ENCODE data around the gene ANKRD28. TPM values are rescaled to one million over a fixed set of nuclear protein-coding genes. Genes with fewer than 3 reads are reported as not detected.

ANKRD28 gene
- total RNA-seq, 2 experiments from 2014 or later, result 30.3 to 33.1 TPM

GRCh38 chr3:15722877-15723623 lies 74.7 kb downstream of the ANKRD28 start:
- DNase-seq (no peak), ATAC-seq (ENCODE audit: low read depth) (no peak)
- peaks cover 46% of the 10 kb centered on the region for H3K36me3 Mint-ChIP-seq
- no peaks in the 10 kb centered on the region for H3K27me3 Mint-ChIP-seq
- peaks cover 7% of the 10 kb centered on the region for H3K4me1 Mint-ChIP-seq
- no peak overlapping the region for H3K4me3 Mint-ChIP-seq
- no peak overlapping the region for H3K27ac Mint-ChIP-seq
- POLR2A ChIA-PET, result no interaction called here
- H3K9me3 Mint-ChIP-seq, result no peaks in the 10 kb centered on the region

DNA sequence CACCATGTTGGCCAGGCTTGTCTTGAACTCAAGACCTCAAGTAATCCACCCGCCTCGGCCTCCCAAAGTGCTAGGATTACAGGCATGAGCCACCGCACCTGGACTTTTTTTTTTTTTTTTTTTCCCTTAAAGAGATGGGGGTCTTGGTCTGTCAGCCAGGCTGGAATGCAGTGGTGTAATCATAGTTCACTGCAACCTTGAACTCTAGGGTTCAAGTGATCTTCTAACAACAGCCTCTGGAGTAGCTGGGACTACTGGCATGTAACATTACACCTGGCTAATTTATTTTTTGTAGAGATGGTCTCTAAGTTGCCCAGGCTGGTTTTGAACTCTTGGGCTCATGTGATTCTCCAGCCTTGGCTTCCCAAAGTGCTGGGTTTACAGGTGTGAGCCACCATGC lies 81.6 kb downstream of the ANKRD28 start:
- Mint-ChIP-seq H3K36me3 (peaks cover 25% of the 10 kb centered on the region), H3K27me3 (no peaks in the 10 kb centered on the region), H3K4me1 (no peaks in the 10 kb centered on the region), H3K9me3 (no peaks in the 10 kb centered on the region), H3K4me3 (no peak overlapping the region), H3K27ac (no peak overlapping the region)
- POLR2A ChIA-PET, result no interaction called here
- no peak for DNase-seq
- no peak for ATAC-seq (ENCODE audit: low read depth)

GRCh38 chr3:15714448-15714847 lies 83.3 kb downstream of the ANKRD28 start:
- DNase-seq, result no peak
- ATAC-seq (ENCODE audit: low read depth), result no peak
- no peak overlapping the region for H3K4me3 Mint-ChIP-seq
- no peaks in the 10 kb centered on the region for H3K9me3 Mint-ChIP-seq
- no peak overlapping the region for H3K27ac Mint-ChIP-seq
- H3K36me3 Mint-ChIP-seq, result peaks cover 11% of the 10 kb centered on the region
- POLR2A ChIA-PET, result no interaction called here
- no peaks in the 10 kb centered on the region for H3K27me3 Mint-ChIP-seq
- no peaks in the 10 kb centered on the region for H3K4me1 Mint-ChIP-seq

DNA sequence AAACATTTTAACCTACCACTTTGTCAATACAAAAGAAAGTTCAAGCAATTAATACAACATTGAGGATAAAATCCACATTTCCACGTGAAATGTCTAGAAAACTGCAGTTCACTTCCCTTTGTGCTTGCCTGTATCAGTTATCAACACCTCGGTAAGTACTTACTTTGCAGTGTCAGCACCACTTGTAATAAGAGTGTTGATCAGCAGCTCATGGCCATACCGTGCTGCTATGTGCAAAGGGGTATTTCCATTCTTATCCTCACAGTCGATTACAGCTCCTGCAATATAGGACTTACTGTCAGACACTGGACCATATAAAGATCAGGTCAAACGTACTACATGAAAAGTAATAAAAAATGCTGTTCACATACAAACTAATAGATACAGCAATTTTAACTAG lies 84.4 kb downstream of the ANKRD28 start:
- H3K27ac Mint-ChIP-seq, result no peak overlapping the region
- peaks cover 4% of the 10 kb centered on the region for H3K4me1 Mint-ChIP-seq
- DNase-seq, result no peak
- no peak overlapping the region for H3K4me3 Mint-ChIP-seq
- no peaks in the 10 kb centered on the region for H3K9me3 Mint-ChIP-seq
- no peaks in the 10 kb centered on the region for H3K27me3 Mint-ChIP-seq
- ATAC-seq (ENCODE audit: low read depth), result no peak
- POLR2A ChIA-PET, result no interaction called here
- H3K36me3 Mint-ChIP-seq, result peaks cover 18% of the 10 kb centered on the region

- DNase-seq (no peak), ATAC-seq (ENCODE audit: low read depth) (no peak)
- Mint-ChIP-seq H3K4me1 (peaks cover 4% of the 10 kb centered on the region), H3K27me3 (no peaks in the 10 kb centered on the region), H3K9me3 (peaks cover under 1% of the 10 kb centered on the region), H3K27ac (no peak overlapping the region), H3K4me3 (no peak overlapping the region), H3K36me3 (peaks cover 35% of the 10 kb centered on the region)
- POLR2A ChIA-PET, result no interaction called here
Measured at GRCh38 chr3:15711281-15711680, 86.5 kb downstream of the ANKRD28 start.

GRCh38 chr3:15708882-15709677 lies 88.7 kb downstream of the ANKRD28 start:
- H3K27ac Mint-ChIP-seq, result no peak overlapping the region
- DNase-seq (no peak), ATAC-seq (ENCODE audit: low read depth) (no peak)
- peaks cover 40% of the 10 kb centered on the region for H3K36me3 Mint-ChIP-seq
- H3K27me3 Mint-ChIP-seq, result no peaks in the 10 kb centered on the region
- H3K4me1 Mint-ChIP-seq, result peaks cover 4% of the 10 kb centered on the region
- peaks cover 2% of the 10 kb centered on the region for H3K9me3 Mint-ChIP-seq
- H3K4me3 Mint-ChIP-seq, result no peak overlapping the region
- POLR2A ChIA-PET, result no interaction called here

GRCh38 chr3:15707779-15708178 lies 90.0 kb downstream of the ANKRD28 start:
- POLR2A ChIA-PET, result no interaction called here
- no peak overlapping the region for H3K4me3 Mint-ChIP-seq
- H3K9me3 Mint-ChIP-seq, result peaks cover 2% of the 10 kb centered on the region
- DNase-seq (no peak), ATAC-seq (ENCODE audit: low read depth) (no peak)
- peaks cover 38% of the 10 kb centered on the region for H3K36me3 Mint-ChIP-seq
- no peak overlapping the region for H3K27ac Mint-ChIP-seq
- H3K27me3 Mint-ChIP-seq, result no peaks in the 10 kb centered on the region
- peaks cover 4% of the 10 kb centered on the region for H3K4me1 Mint-ChIP-seq

- H3K4me1 Mint-ChIP-seq, result no peaks in the 10 kb centered on the region
- H3K36me3 Mint-ChIP-seq, result peaks cover 38% of the 10 kb centered on the region
- no peaks in the 10 kb centered on the region for H3K27me3 Mint-ChIP-seq
- DNase-seq, result no peak
- peaks cover 6% of the 10 kb centered on the region for H3K9me3 Mint-ChIP-seq
- H3K27ac Mint-ChIP-seq, result no peak overlapping the region
- no peak overlapping the region for H3K4me3 Mint-ChIP-seq
- POLR2A ChIA-PET, result no interaction called here
- ATAC-seq (ENCODE audit: low read depth), result no peak
Measured at GRCh38 chr3:15703346-15703745, 94.4 kb downstream of the ANKRD28 start.

DNA sequence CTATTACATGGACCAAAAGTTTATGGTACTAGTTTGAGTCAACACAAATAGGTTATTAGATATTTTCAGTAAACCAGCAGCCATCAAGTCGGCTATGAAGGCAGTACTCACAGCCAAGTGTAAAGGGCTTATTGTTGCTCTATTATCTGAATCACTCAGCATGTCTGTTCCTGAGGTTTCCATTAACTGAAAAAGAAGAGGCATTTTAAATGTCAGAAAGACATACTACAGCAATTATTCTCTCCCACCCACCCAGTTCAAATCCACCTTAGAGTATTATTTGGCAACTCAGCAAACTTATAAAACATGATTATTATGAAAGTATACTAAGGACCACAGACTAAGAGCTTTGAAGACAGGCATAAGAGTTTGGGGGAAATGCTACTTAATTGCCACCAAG lies 103.2 kb downstream of the ANKRD28 start:
- Mint-ChIP-seq H3K4me3 (no peak overlapping the region), H3K9me3 (peaks cover 5% of the 10 kb centered on the region), H3K4me1 (no peaks in the 10 kb centered on the region), H3K36me3 (peaks cover 21% of the 10 kb centered on the region), H3K27me3 (no peaks in the 10 kb centered on the region), H3K27ac (no peak overlapping the region)
- POLR2A ChIA-PET, result no interaction called here
- no peak for ATAC-seq (ENCODE audit: low read depth)
- DNase-seq, result no peak

DNA sequence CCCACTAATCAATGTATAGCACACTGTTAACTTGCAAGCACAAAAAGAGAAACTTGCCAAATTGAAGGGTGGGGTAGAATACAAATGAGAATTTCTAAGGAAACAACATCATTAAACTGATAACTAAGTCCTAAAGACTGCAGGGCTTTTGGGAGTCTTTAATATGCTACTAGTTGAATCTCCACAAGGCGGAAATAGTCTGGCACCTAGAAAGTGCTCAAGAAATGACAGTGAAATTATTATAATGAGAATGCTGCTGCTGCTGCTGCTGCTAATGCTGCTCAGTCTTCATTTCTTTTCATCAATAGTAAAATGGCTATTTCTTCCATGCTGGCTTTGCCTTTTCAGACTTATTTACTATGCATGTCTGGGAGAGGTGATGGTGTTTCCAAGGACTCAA lies 104.4 kb downstream of the ANKRD28 start:
- no peak for DNase-seq
- Mint-ChIP-seq H3K36me3 (peaks cover 17% of the 10 kb centered on the region), H3K9me3 (peaks cover under 1% of the 10 kb centered on the region), H3K4me3 (no peak overlapping the region), H3K27me3 (no peaks in the 10 kb centered on the region), H3K27ac (no peak overlapping the region), H3K4me1 (no peaks in the 10 kb centered on the region)
- ATAC-seq (ENCODE audit: low read depth), result no peak
- POLR2A ChIA-PET, result no interaction called here

DNA sequence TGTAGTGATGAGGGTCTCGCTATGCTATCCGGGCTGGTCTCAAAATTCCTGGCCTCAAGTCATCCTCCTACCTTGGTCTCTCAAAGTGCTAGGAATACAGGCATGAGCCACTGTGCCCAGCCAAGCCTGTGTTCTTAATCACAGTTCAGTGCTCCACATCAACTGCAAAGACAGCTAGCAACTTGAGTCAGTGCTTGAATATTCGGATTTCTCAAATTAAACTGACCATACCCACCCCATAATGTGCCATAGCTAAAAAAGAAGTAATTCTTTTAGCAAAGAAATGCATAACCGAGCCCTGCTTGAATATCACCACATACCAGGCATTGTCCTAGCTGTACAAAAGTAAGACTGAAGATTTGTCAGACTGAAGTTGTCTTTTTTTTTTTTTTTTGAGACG lies 107.0 kb downstream of the ANKRD28 start:
- no peak overlapping the region for H3K27ac Mint-ChIP-seq

GRCh38 chr3:15690230-15690629 lies 107.5 kb downstream of the ANKRD28 start:
- POLR2A ChIA-PET, result no interaction called here
- Mint-ChIP-seq H3K27me3 (no peaks in the 10 kb centered on the region), H3K4me1 (no peaks in the 10 kb centered on the region), H3K9me3 (no peaks in the 10 kb centered on the region), H3K27ac (no peak overlapping the region), H3K36me3 (peaks cover 16% of the 10 kb centered on the region), H3K4me3 (no peak overlapping the region)
- no peak for DNase-seq
- no peak for ATAC-seq (ENCODE audit: low read depth)

More for the DNA sequence above, 107.0 kb downstream of the ANKRD28 start:
- POLR2A ChIA-PET, result no interaction called here
- no peak for ATAC-seq (ENCODE audit: low read depth)
- Mint-ChIP-seq H3K4me1 (no peaks in the 10 kb centered on the region), H3K4me3 (no peak overlapping the region), H3K36me3 (peaks cover 14% of the 10 kb centered on the region), H3K27me3 (no peaks in the 10 kb centered on the region), H3K9me3 (no peaks in the 10 kb centered on the region)
- no peak for DNase-seq

DNA sequence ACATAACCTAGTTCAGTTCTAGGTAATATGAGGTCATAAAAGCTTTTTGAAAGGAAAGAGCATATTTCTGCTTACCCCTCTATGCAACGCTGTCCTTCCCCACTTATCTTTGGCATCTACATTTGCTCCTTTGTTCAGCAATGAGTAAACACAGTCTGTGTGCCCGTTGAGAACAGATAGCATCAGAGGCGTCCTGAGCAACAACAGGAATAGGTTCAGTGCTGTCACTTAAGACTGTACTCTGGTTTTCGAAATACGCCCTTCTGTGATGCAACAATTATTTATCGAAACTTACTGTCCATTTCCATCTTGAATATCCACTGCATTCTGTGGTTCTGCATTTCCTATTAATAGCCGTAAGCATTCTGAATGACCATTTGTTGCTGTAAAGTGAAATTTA lies 111.9 kb downstream of the ANKRD28 start:
- H3K36me3 Mint-ChIP-seq, result peaks cover 16% of the 10 kb centered on the region
- H3K27ac Mint-ChIP-seq, result no peak overlapping the region
- POLR2A ChIA-PET, result no interaction called here
- H3K4me1 Mint-ChIP-seq, result no peaks in the 10 kb centered on the region
- no peaks in the 10 kb centered on the region for H3K27me3 Mint-ChIP-seq
- DNase-seq (no peak), ATAC-seq (ENCODE audit: low read depth) (no peak)
- no peak overlapping the region for H3K4me3 Mint-ChIP-seq
- no peaks in the 10 kb centered on the region for H3K9me3 Mint-ChIP-seq

DNA sequence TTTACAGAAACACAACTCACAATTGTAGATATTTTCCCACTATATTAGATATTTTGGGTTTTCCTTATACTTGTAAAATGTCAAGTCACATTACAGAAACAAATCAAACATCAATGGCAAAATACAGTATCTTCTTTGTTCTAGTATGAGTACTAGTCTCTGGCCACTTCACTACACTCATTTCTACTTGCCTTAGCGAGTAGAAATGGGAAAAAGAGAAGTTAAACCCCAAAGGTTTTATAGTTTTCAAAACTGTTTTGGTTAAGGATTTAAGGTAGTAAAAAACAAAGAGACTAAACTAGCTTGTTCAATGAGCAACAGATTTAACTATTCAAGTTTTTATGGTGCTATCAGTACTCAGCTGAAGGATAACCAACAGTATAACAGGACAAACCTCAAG lies 114.5 kb downstream of the ANKRD28 start:
- H3K4me3 Mint-ChIP-seq, result no peak overlapping the region
- H3K27me3 Mint-ChIP-seq, result no peaks in the 10 kb centered on the region
- no peaks in the 10 kb centered on the region for H3K4me1 Mint-ChIP-seq
- peaks cover 15% of the 10 kb centered on the region for H3K36me3 Mint-ChIP-seq
- H3K27ac Mint-ChIP-seq, result no peak overlapping the region
- no peak for DNase-seq
- ATAC-seq (ENCODE audit: low read depth), result no peak
- POLR2A ChIA-PET, result no interaction called here
- H3K9me3 Mint-ChIP-seq, result no peaks in the 10 kb centered on the region

Measured in activated naive CD8-positive, alpha-beta T cell treated with anti-CD3 and anti-CD28 coated beads, Interleukin-2, amount 10 ng/mL, durations not matched to agents 7 days and 5 days (primary cell).